ENCODE results near the gene WAPL. TPM values are rescaled to one million over a fixed set of nuclear protein-coding genes. Genes with fewer than 3 reads are reported as not detected.

WAPL gene
- total RNA-seq, 1 donor from 2014 or later: 62.0 TPM

DNA sequence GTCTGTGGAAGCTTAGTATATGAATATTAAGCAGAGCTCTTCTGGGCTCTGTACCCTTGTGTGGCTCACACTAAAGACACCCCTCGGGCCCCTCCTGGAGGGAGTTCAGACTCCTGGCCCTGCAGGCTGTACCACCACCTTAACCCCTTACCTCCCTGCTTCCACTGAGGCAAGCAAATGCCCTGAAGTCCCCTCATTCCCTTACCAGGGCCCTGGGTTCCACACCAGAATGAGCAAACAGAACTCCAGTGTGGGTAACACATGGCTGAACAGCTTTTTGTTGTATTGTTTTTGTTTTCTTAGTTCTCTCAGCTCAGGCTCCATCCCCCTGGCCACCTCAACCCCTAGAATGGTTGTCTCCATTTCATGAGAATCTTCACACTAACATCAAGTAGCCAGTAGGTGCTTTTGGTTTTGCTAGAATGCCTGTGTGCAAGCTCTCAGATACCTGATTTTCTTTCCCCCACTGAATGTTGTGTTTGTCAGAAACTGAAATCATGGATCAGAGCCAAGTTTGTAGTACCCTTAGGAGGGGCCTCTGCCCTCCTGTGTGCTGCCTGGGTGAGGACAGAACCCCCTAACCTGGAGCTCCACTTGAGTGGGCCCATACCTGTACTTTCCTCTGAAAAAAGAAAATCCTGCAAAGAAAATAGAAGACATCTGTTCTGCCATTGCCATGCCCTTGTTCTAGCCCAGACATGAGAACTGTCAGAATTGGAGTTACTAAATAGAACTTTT, 2.8 kb upstream of the WAPL start:
- no peak for DNase-seq

DNA sequence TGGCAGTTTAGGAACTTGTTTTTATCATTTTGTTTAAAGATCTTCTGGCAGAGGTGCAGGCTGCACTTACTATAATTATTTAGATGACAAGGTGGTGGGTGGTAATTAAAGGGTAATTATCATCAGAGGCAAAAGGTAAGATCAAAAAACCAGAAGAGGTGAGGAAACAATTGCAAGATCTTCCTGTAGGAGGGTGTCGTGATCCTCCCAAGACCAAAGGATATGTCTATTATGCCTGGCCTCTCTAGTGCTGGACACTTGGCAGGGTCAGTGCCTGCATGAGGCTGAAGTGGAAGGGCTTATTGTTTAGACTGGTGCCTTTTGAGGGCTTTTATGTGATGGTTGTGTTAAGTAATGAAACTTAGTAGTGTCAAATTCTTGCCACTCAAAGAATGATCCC, 1.8 kb upstream of the WAPL start:
- no peak for DNase-seq

DNA sequence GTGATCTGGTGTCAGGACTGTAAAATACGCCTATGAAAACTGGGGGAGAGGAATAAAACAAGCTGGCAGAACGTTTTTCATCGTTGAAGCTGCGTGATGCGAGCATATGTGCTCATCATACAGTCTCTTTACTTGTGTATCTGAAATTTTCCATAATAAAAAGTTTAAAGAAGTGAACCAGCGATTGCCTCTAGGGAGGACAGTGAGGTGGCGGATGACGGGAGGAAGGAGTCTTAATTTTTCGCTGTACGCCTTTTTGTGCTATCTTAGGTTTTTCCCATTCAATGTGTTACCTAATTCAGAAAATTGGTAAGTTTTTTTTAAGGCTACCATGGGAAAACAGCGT, 891 bp upstream of the WAPL start:
- DNase-seq: no peak

DNA sequence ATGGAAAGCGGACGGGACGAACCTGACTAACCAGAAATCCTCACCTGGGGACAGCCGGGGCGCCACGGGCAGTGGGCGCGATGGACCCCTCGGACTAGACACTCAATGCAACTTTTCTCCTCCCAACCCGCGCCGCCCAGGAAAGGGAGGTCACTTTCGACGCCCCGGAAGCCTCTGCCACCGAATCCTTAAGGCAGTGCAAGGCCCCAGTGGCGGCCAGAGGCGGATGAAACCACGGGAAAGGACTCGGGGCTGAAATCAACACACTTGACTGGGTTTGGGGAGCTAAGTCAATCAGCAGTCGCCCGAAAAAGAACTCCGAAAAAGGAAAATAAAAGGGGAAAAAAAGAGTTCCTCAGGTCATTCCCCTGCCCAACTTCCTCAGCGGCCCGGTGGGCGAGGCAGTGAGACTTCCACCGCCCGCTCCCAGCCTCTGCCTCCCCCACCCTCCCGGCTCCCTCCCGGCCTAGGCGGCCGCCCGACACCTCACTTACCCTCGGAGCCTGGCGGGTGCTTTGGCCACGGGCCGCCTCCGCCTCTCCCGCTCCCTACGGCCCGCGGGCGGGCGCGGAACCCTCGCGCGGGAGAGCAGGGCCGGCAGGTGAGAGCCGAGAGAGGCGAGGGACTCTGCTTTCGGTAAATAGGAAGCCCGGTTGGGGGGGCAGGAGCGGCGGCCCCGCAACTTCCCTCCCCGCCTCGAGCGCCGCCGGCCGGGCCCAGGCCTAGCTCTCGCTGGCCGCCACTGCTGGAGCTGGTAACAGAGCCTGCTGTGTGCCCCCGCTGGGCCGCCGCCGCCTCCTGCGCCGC, 518 bp downstream of the WAPL start:
- peak; percentile 27 for DNase-seq

DNA sequence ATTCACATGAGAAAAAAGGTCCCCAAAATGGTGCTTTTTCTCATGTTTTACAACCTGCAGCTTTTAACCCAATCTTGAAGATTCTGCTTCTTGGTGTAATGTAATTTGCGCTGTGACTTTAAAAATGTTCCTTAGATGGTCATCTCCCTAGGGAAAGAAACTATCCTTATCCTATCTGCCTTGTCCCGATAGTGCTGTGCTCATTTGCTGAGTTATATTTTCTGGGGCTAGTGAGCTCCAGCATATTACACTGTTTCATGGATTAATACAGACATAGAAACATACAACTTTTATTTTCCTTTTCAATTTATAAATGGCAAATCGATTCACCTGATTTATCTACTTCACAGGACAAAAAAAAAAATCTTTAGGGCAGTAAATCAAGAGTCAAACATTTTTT, 2.8 kb downstream of the WAPL start:
- DNase-seq: no peak

DNA sequence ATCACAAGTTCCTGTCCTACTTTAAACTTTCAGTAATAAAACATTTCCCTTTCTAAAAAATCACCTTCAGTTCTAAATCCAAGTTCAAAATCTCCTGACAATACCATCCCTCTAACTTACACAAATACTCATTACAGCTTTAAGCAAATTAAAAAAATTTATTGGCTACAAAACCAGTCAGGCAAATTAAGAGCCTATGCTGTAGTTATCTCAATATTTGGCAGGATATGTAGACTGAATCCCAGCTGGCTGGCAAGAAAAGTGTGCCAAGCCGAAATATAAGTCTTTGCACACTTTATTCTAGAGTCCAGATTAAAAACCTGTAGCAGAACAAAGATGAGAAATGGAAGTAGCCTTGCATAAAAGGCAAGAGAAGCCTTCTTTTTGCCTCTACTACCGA, 9.5 kb downstream of the WAPL start:
- no peak for DNase-seq

DNA sequence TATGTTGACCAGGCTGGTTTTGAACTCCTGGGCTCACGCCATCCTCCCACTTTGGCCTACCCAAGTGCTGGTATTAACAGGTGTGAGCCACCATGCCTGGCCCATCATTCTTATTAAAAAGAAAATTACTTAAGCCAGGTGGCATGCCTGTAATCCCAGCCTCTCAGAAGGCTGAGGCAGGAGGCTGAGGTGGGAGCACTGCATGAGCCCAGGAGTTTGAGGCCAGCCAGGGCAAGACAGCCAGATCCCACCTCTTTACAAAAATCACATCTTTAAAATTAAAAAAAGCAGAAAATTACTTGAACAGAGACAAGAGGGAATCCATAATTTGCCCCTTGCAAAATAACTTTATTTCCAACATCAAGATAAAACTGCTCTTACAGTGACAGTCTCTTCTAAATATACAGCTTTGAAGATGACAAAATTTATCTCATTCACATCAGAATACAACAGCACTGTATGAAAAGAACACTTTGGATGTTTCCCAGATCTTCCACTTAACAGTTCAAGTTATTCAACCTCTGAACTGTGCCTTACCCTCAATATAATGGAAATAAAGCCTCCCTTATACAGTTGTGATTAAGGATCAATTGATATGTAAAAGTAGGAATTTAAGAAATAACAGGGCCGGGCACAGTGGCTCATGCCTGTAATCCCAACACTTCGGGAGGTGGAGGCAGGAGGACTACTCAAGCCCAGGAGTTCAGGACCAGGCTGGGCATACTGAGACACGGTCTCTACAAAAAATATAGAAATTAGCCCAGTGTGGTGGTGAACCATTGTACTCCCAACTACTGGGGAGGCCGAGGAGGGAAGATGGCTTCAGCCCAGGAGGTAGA, 10.3 kb downstream of the WAPL start:
- DNase-seq: no peak

DNA sequence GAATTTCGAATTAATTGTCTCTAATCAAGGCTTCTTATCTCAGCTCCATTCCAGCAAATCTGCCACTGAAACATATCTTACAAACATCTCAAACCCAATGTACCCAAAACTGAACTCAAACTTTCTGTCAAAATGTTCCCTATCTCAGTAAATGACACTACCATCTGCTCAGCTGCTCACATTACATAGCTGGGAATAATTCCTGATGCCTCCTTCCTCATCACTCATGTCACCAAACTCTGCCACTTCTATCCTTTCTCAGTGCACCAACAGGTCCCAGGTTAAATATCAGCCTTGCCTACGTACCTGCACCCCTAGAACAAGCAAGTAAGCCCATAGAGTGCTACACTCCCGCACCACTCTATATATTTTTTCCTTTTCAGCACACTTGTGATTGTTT, 12.4 kb downstream of the WAPL start:
- DNase-seq: no peak

DNA sequence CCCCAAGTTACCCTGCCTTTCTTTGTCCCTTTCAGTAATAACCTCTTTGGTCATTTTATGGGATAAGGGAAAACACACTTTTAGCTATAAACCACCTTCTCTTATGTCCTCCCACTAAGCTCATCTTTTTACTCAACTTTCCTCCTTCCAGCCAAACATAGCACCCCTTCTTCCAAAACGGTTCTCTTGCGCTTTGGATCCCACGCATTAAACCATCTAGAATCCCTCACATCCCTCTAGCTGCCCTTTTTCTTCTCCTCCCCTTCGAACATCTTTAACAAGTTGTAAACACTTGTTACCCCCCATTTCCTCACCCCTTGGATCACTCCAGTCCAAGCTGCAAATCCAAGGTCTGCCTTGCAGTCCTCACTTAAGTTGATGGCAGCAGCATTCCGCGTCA, 13.4 kb downstream of the WAPL start:
- no peak for DNase-seq

DNA sequence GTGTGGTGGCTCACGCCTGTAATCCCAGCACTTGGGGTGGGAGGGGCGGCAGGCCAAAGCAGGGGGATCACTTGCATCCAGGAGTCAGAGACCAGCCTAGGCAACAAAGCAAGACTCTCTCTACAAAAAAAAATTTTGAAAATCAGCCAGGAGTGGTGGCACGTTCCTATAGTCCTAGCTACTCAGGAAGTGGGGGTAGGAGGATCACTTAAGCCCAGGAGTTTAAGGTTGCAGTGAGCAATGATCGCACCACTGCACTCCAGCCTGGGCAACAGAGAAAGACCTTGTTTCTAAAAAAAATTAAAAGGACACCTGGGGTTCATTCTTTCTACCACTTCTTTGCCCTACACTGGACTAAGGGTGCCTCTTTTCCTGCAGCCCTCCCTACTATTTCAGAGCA, 15.1 kb downstream of the WAPL start:
- no peak for DNase-seq

DNA sequence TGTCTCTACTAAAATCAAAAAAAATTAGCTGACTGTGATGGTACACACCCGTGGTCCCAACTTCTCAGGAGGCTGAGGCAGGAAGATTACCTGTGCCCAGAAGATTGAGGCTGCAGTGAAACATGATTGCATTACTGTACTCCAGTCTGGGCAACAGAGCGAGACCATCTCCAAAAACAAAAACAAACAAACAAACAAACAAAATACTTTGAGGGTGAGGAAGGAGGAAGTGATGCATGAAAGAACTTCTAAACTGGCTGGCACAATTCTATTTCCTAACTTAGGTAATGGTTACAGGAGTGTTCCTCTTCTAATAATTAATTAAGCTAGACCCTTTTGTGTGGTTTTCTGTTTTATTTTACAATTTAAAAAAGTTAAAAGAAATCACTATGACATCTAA, 15.5 kb downstream of the WAPL start:
- no peak for DNase-seq

DNA sequence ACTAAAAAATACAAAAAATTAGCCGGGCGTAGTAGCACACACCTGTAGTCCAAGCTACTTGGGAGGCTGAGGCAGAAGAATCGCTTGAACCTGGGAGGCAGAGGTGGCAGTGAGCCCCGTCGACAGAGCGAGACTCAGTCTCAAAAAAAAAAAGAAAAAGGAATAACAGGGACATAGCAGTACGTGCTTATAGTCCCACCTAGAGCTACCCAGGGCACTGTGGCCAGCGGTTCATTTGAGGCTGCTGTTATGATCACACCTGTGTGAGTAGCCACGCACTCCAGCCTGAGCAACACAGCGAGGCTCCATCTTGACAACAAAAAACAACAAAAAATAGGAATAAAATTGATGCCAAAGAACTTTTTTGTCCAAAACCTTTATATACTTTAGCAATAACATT, 17.1 kb downstream of the WAPL start:
- no peak for DNase-seq

DNA sequence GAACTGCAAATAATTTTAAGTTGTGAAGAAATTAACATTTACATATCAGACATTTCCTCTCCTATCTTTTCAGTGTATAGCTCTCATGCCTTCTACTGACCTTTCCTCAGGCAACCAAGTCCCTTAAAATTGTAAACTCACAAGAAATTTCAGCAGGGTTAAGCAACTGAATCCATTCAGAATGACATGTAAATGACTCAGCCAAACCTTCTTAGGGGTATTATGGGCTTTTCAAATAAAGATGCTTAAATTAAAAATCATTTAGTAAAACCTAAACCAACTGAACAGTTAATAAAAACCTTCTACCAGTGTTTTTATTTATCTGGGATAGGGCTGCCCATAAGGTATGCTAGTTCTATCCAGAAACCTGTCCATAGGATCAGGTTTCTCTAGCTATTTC, 20.7 kb downstream of the WAPL start:
- no peak for DNase-seq

DNA sequence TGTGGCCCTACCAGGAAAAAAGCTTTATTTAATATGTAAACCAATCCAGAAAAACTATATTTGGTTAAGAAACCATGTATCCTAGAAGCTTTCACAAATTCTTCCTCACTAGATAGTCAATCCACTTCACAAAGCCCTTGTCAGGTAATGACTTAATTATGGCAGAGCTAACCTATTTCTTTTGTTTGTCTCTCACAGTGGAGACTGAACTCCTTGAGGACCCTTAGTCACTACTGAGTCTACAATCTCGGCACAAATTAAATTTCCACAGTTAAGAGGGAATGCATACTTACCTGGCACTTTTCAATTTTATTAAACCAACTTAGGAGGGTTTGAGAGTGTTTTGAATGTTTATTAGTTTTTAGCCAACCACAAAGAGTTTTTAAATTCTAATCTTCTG, 23.0 kb downstream of the WAPL start:
- no peak for DNase-seq

DNA sequence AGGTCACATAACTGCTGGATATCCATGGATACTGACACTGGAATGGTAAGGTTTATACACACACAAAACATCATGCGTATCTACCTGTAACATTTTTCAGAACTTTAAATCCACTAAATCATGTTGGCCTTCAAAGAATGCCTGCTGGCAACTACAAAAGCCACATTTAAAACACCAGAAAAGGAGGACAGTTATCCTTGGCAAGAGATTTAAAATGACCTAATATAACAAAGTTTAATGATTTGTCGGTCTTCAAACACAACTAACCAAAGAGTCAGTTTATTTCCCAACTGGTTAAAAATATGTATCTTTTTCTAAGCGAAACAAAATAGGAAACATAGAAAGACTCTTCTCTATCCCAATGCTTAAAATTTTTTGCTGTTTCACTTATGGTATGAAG, 24.0 kb downstream of the WAPL start:
- DNase-seq: no peak

DNA sequence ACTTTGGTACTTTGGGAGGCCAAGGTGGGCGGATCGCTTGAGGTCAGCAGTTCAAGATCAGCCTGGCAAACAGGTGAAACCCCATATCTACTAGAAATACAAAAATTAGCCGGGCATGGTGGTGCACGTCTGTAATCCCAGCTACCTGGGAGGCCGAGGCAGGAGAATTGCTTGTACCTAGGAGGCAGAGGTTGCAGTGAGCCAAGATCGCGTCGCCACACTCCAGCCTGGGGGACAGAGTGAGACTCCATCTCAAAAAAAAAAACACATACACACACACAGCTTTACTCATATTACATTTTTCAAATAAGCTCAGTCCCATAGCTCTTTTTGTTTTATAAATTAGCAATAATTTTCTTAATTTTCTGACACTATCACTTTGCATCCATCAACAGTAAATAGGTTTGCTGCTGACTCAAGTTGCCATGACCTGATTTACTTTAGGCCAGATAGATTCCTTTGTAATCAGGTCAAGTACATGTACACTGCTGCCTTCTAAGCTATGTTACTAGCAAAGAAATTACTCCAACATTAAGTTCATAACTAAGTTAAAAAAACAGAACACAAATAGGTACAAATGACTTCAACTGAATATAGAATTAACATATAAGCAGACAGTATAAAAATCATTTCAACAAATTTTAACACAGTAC, 31.5 kb downstream of the WAPL start:
- no peak for DNase-seq

DNA sequence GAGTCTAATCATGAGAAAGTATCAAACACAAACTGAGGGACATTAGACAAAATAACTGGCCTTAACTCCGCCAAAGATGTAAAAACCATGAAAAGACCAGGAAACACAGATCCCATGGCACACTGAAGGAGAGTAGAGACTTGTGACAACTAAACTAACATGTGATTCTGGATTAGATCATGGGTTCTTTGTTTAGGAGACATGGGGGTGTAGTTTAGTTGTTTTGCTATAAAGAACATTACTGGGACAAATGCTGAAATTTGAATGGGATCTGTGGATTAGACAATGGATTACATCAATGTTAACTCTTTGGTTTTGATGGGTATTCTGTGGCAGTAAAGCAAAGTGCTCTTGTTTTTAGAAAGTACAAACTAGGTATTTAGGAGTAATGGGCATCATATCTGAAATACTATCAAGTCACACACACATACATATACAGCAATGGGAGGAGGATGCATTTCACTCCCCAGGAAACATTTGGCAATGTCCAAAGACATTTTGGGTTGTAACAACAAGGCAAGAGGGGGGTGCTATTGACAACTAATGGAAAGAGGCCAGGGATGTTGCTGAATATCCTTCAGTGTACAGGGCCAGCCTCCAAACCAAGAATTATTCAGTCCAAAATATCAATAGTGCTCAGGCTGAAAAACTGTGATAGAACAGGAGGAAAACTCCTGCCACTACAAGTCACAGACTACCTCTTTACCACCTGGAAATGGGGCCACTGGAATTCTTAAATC, 32.4 kb downstream of the WAPL start:
- DNase-seq: no peak

DNA sequence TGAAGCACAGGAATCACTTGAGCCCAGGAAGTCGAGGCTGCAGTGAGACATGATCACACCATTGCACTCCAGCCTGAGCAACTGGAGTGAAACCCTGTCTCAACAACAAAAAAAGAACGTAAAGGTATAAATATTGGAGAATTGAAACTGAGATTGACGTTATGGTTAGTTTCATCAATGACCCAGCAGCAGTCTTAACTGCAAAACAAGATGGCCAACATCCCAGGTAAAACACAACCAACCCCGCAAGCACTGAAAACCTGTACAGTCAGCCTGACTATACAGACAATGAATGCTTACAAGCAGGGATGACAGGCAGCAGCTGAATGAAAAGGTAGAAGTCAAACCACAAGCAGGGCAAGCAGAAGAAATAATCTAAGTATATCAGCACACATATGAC, 34.7 kb downstream of the WAPL start:
- DNase-seq: no peak

DNA sequence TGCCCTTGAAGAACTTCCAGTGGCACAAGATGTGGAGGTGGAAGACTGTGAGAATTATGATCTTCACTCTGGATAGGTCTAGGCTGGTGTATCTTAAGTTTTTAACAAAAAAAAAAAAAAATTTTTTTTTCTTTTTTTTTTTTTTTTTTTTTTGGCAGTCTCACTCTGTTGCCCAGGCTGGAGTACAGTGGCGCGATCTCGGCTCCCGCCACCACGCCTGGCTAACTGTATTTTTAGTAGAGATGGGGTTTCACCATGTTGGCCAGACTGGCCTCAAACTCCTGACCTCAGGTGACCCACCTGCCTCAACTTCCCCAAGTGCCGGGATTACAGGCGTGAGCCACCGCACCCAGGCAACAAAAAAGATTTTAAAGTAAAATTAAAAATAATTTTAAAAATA, 37.9 kb downstream of the WAPL start:
- DNase-seq: no peak

DNA sequence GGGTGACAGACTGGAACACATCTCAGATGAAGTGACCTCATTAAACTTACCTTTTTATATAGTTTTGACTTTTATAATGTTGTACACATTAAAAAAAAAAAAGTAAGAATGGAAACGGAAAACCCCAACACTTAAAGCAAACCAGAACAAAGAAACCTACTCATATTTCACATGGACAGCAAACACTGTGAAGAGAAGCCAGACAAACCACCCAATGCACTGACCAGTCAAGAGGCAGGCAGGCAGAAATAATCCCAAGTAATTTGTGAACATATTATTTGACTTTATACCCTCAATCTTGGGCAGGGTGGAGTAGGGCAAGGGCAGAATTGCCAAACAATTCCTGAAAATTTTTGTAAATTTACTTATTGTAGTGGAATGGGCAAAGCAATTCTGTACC, 39.8 kb downstream of the WAPL start:
- no peak for DNase-seq

DNA sequence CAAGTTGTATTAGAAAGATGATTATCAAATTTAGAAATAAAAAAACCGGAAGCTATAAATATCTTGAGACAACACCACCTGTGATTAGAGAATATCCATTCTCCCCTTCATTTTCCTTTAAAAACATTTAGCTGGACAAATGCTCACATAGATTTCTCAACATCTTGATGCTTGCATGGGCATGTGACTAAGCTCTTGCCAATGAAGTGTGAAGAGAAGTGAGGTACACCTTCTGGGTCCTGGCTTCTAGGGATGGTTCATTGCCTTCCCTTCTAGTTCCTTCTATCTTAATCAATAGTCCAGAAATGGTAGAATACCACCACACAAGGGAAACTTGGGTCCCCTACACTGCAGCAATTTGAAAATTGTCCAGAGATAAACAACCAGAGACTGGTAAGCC, 41.0 kb downstream of the WAPL start:
- no peak for DNase-seq

DNA sequence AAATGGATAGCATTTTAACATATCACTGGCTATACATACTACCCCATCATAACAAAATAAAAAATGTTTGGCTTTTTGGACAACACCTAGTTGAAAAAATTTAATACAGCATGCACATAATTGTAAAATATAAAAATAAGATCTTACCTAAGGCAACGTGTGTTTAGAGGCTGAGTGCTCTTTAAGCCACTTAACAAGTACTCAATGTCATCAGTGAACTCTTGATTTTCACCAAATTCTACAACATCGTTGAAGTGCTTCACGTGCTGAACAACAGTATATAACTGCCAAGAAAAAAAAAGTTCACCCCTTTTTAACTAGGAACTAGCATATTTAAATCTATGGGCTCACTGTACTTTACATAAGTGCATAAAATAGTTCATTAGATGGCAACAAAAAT, 49.5 kb downstream of the WAPL start:
- DNase-seq: no peak
